WI38 (cell line): ENCODE measurements around the gene FOXA1.

Source experiments
- H3K4me3 ChIP-seq: 2 replicates; pipeline ENCODE4 v1.5.1; 2011; ENCODE audit warnings: low read depth, mild to moderate bottlenecking, control low read depth, low read length
- CTCF ChIP-seq: IDR thresholded peaks from 2 replicates; pipeline ENCODE4 v1.5.1; 2012; ENCODE audit warnings: low read depth, mild to moderate bottlenecking, control low read depth, low read length

The FOXA1 gene

GRCh38 chr14:37602605-37603453 is 7.8 kb upstream of the FOXA1 start:
- H3K4me3 ChIP-seq: no peak overlapping the region
- TF ChIP-seq CTCF: no peak

- TF ChIP-seq CTCF: no peak
- no peak overlapping the region for H3K4me3 ChIP-seq
Observed at GRCh38 chr14:37601865-37602264, 6.8 kb upstream of the FOXA1 start.

- no peak for TF ChIP-seq CTCF
- no peak overlapping the region for H3K4me3 ChIP-seq
Observed at GRCh38 chr14:37600880-37601741, 6.1 kb upstream of the FOXA1 start.

GRCh38 chr14:37599507-37600368 is 4.7 kb upstream of the FOXA1 start:
- no peak overlapping the region for H3K4me3 ChIP-seq
- TF ChIP-seq CTCF: no peak

- TF ChIP-seq CTCF: no peak
- no peak overlapping the region for H3K4me3 ChIP-seq
Observed at GRCh38 chr14:37598747-37599506, 3.9 kb upstream of the FOXA1 start.

GRCh38 chr14:37597914-37598746 is 3.1 kb upstream of the FOXA1 start:
- H3K4me3 ChIP-seq: no peak overlapping the region
- no peak for TF ChIP-seq CTCF
